ENCODE results near the gene RNF150. TPM values are rescaled to one million over a fixed set of nuclear protein-coding genes. Genes with fewer than 3 reads are reported as not detected.

Gene RNF150
- total and polyA plus RNA-seq, 2 of the 8 experiments (the other 6 are each of a cell fraction or from before 2014, with no cell fraction given): 3.4 to 4.8 TPM

DNA sequence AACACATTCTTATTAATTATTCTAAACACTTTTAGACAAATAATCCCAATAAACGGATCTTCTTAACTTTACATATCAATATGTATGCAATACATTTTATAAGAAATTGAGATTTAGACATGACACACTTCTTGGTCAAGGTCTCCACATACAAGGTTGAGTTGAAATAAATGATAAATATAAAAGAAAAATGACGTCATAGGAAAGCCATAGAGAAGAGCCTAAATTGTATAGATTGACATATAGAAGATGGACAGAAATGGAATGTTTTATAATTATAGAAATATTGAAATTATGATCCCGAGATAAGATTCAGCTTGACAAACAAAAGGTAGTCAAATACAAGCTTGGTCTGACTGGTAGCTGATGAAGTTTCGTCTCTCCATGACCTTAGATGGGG lies 87.4 kb downstream of the RNF150 start:
- 89% methylated on average over 4 of the region's 4 CpGs; no CpG with 5 or more reads in 1 of the 2 experiments for WGBS, 2 experiments (ENCODE audit: extremely low coverage in 1 of 2, insufficient coverage in 1 of 2, insufficient read length in 1 of 2, insufficient replicate concordance in 2 of 2, low coverage in 1 of 2, low lambda C conversion rate in 2 of 2, missing lambda C conversion rate in 1 of 2)
- FAIRE-seq: no peak

More for the DNA sequence above, 87.4 kb downstream of the RNF150 start:
- Histone ChIP-seq H3K14ac (ENCODE audit: insufficient read length) (no peak overlapping the region), H4K8ac (ENCODE audit: extremely low read depth, insufficient read depth, low read length) (no peak overlapping the region), H3K4me2 (ENCODE audit: insufficient read depth in 1 of 2, low read depth in 2 of 2, low read length in 2 of 2) (no peak overlapping the region), H3K4ac (replicated peaks; ENCODE audit: insufficient read length, low read depth, low read length) (no peak overlapping the region), H2BK15ac (ENCODE audit: low read length) (no peak overlapping the region), H3K56ac (replicated peaks; ENCODE audit: insufficient read length, low read depth, low read length) (no peak overlapping the region), H4K5ac (ENCODE audit: insufficient read length, low read depth, low read length) (no peak overlapping the region), H3K79me2 (ENCODE audit: control insufficient read depth in 1 of 2, insufficient read depth in 2 of 2, low read length in 2 of 2) (no peaks in the 10 kb centered on the region), H3K9me3 (ENCODE audit: insufficient read depth in 2 of 2, low read depth in 1 of 2, low read length in 1 of 2) (peaks cover 8% of the 10 kb centered on the region in 2 experiments), H2AFZ (ENCODE audit: low read length) (no peak overlapping the region), H3K4me1 (replicated peaks in 1 of 4; ENCODE audit: control insufficient read depth in 3 of 4, insufficient read depth in 4 of 4, low read length in 3 of 4) (no peaks in the 10 kb centered on the region), H3K27ac (ENCODE audit: low read depth, low read length) (no peak overlapping the region), H2BK12ac (ENCODE audit: low read depth, low read length) (no peak overlapping the region), H4K91ac (replicated peaks; ENCODE audit: insufficient read length, low read length) (no peak overlapping the region), H2BK120ac (replicated peaks; ENCODE audit: low read depth, low read length) (no peak overlapping the region), H2AK5ac (ENCODE audit: low read depth, low read length) (no peak overlapping the region), H3K27me3 (replicated peaks in 1 of 4; ENCODE audit: control insufficient read depth in 3 of 4, extremely low read depth in 1 of 4, insufficient read depth in 3 of 4, low read length in 3 of 4) (no peaks in the 10 kb centered on the region), H4K20me1 (replicated peaks in 1 of 2; ENCODE audit: control insufficient read depth in 1 of 2, insufficient read depth in 2 of 2, low read length in 2 of 2) (no peaks in the 10 kb centered on the region), H3K79me1 (ENCODE audit: low read depth, low read length) (no peaks in the 10 kb centered on the region), H2BK20ac (ENCODE audit: low read length) (no peak overlapping the region), H3K9ac (replicated peaks in 1 of 4; ENCODE audit: extremely low read depth in 1 of 4, low read depth in 3 of 4, low read length in 3 of 4) (no peak overlapping the region), H3K36me3 (ENCODE audit: control insufficient read depth in 2 of 4, insufficient read depth in 4 of 4, low read length in 3 of 4) (no peaks in the 10 kb centered on the region), H3K23me2 (ENCODE audit: low read depth, low read length) (no peaks in the 10 kb centered on the region), H3K23ac (ENCODE audit: insufficient read length) (no peak overlapping the region), H3K18ac (ENCODE audit: extremely low read depth, low read length) (no peak overlapping the region), H2BK5ac (ENCODE audit: low read depth, low read length) (no peak overlapping the region), H3K4me3 (ENCODE audit: extremely low read depth in 1 of 4, insufficient read depth in 2 of 4, low read depth in 3 of 4, low read length in 4 of 4) (no peak overlapping the region)
- no peak for DNase-seq (ENCODE audit: low read depth in 1 of 2, low spot score in 2 of 2)
- TF ChIP-seq CBX5 (IDR thresholded peaks at IDR 0.05; ENCODE audit: low read depth, low read length): no peak
- no peak for TF ChIP-seq RXRA (IDR thresholded peaks at IDR 0.05; ENCODE audit: insufficient read depth, low read depth, low read length)
- no peak for TF ChIP-seq TAF7 (optimal IDR thresholded peaks at IDR 0.05; ENCODE audit: borderline replicate concordance, low read depth, low read length)
- TF ChIP-seq ASH2L (IDR thresholded peaks at IDR 0.05; ENCODE audit: low read length): no peak
- TF ChIP-seq SRF (IDR thresholded peaks at IDR 0.05; ENCODE audit: low read depth, low read length): no peak
- TF ChIP-seq SIN3A (conservative IDR thresholded peaks at IDR 0.05 in 1 of 2, IDR thresholded peaks at IDR 0.05 in 1 of 2; ENCODE audit: low read depth in 1 of 2, low read length in 2 of 2): no peak
- no peak for TF ChIP-seq POU5F1 (IDR thresholded peaks at IDR 0.05; ENCODE audit: low read depth, low read length)
- CTCF ChIA-PET (ENCODE audit: partially characterized antibody): no interaction called here
- POLR2A ChIA-PET (ENCODE audit: partially characterized antibody): no interaction called here

Measured in H1 (cell line).